ENCODE measurements around the gene TFCP2L1. TPM values are rescaled to one million over a fixed set of nuclear protein-coding genes. Genes with fewer than 3 reads are reported as not detected.

Gene TFCP2L1
- total RNA-seq, 2 donors from 2014 or later: 11.5 to 25.7 TPM

- 95% methylated on average over 10 of the region's 10 CpGs for WGBS
- no peaks in the 10 kb centered on the region for H3K9me3 ChIP-seq
- no peak overlapping the region for H3K27ac ChIP-seq
- no peaks in the 10 kb centered on the region for H3K36me3 ChIP-seq
- no peak for TF ChIP-seq POLR2AphosphoS5 (IDR thresholded peaks at IDR 0.05)
- TF ChIP-seq CTCF (IDR thresholded peaks at IDR 0.05): no peak
- TF ChIP-seq POLR2A (IDR thresholded peaks at IDR 0.05): no peak
- intact Hi-C loops (cut with DNase I): no loop called here
- H3K4me3 ChIP-seq: no peak overlapping the region
- H3K4me1 ChIP-seq (replicated peaks): no peaks in the 10 kb centered on the region
- DNase-seq (ENCODE audit: low spot score): no peak
- no peaks in the 10 kb centered on the region for H3K27me3 ChIP-seq (replicated peaks; ENCODE audit: insufficient read depth)
Observed at GRCh38 chr2:121199281-121200010, 85.6 kb downstream of the TFCP2L1 start.

GRCh38 chr2:121197369-121198091, 87.5 kb downstream of the TFCP2L1 start:
- Histone ChIP-seq H3K36me3 (no peaks in the 10 kb centered on the region), H3K27ac (peak overlapping the region; percentile 81), H3K4me3 (no peak overlapping the region), H3K4me1 (replicated peaks) (no peaks in the 10 kb centered on the region), H3K27me3 (replicated peaks; ENCODE audit: insufficient read depth) (no peaks in the 10 kb centered on the region), H3K9me3 (no peaks in the 10 kb centered on the region)
- TF ChIP-seq CTCF (IDR thresholded peaks at IDR 0.05) (no peak), POLR2AphosphoS5 (IDR thresholded peaks at IDR 0.05) (peak; percentile 92)
- intact Hi-C loops (cut with DNase I): no loop called here
- 39% methylated on average over 19 of the region's 19 CpGs for WGBS
- peak; percentile 89 for DNase-seq (ENCODE audit: low spot score)

GRCh38 chr2:121196849-121197155, 88.2 kb downstream of the TFCP2L1 start:
- Histone ChIP-seq H3K9me3 (no peaks in the 10 kb centered on the region), H3K27ac (peak overlapping the region; percentile 81), H3K36me3 (no peaks in the 10 kb centered on the region), H3K4me1 (replicated peaks) (no peaks in the 10 kb centered on the region), H3K4me3 (no peak overlapping the region), H3K27me3 (replicated peaks; ENCODE audit: insufficient read depth) (no peaks in the 10 kb centered on the region)
- intact Hi-C loops (cut with DNase I): no loop called here
- DNase-seq (ENCODE audit: low spot score): no peak
- WGBS: 93% methylated on average over 8 of the region's 8 CpGs
- TF ChIP-seq POLR2A (IDR thresholded peaks at IDR 0.05) (no peak), POLR2AphosphoS5 (IDR thresholded peaks at IDR 0.05) (no peak), CTCF (IDR thresholded peaks at IDR 0.05) (no peak)

GRCh38 chr2:121196132-121196848, 88.7 kb downstream of the TFCP2L1 start:
- Histone ChIP-seq H3K27ac (peak overlapping the region; percentile 81), H3K4me1 (replicated peaks) (no peaks in the 10 kb centered on the region), H3K9me3 (no peaks in the 10 kb centered on the region), H3K27me3 (replicated peaks; ENCODE audit: insufficient read depth) (no peaks in the 10 kb centered on the region), H3K36me3 (no peaks in the 10 kb centered on the region), H3K4me3 (no peak overlapping the region)
- TF ChIP-seq POLR2A (IDR thresholded peaks at IDR 0.05): no peak
- peak; percentile 84 for TF ChIP-seq POLR2AphosphoS5 (IDR thresholded peaks at IDR 0.05)
- TF ChIP-seq CTCF (IDR thresholded peaks at IDR 0.05): no peak
- WGBS: 64% methylated on average over 19 of the region's 19 CpGs
- intact Hi-C loops (cut with DNase I): no loop called here
- DNase-seq (ENCODE audit: low spot score): peak; percentile 84
